Colonic mucosa (tissue), 4 donors: ENCODE data around the gene TMEM140. TPM values are rescaled to one million over a fixed set of nuclear protein-coding genes. Genes with fewer than 3 reads are reported as not detected.

Experiments
- DNase-seq: peaks from one replicate; pipeline ENCODE4 v3.0.0-alpha.2; 2020
- H3K27ac ChIP-seq: fragments of 200-600 bp; one replicate; pipeline ENCODE4 v1.8.0; 2021
- H3K27me3 ChIP-seq: fragments of 200-600 bp; one replicate; pipeline ENCODE4 v1.8.0; 2021
- H3K36me3 ChIP-seq: fragments of 200-600 bp; one replicate; pipeline ENCODE4 v1.8.0; 2021
- H3K4me1 ChIP-seq: fragments of 200-600 bp; one replicate; pipeline ENCODE4 v1.8.0; 2021; ENCODE audit warnings: mild to moderate bottlenecking
- H3K4me3 ChIP-seq: fragments of 200-600 bp; one replicate; pipeline ENCODE4 v1.8.0; 2021
- H3K9ac ChIP-seq, 2 donors: one replicate each; pipeline ENCODE4 v1.7.0; 2013; ENCODE audit warnings: control low read depth in 2 of 2, low read depth in 2 of 2, low read length in 2 of 2
- H3K9me3 ChIP-seq: fragments of 200-600 bp; one replicate; pipeline ENCODE4 v1.8.0; 2021
- CTCF ChIP-seq: fragments of 200-600 bp; IDR thresholded peaks from one replicate; pipeline ENCODE4 v1.8.0; 2022; ENCODE audit warnings: antibody characterized with exemption, mild to moderate bottlenecking
- intact Hi-C: fragments of 100-400 bp; cut with DNase I; formaldehyde crosslinking; loops from one replicate; pipeline ENCODE4 v1.14.1; 2022
- total RNA-seq, 2 donors: library from RNA; stranded (reverse); fragmentation: NEBNext Ultra II Directional in 1 of 2; extraction: Animal tissue kit (Norgen Biotek cat#: 25700) in 1 of 2; gene quantifications; one replicate each; pipeline ENCODE4 v1.2.1, GENCODE V29; 2021
- donor health status: healthy.
- donor health status: DM: no; HTN: no; CAD: no.
- donor health status: DM: no; HTN: no; CAD: no.

The TMEM140 gene
- total RNA-seq, 2 donors from 2014 or later = 3.8 to 11.9 TPM

GRCh38 chr7:135168001-135168400 lies 20.1 kb downstream of the TMEM140 start:
- intact Hi-C loops = no loop called here
- TF ChIP-seq CTCF = no peak
- H3K27ac ChIP-seq = no peak overlapping the region
- H3K36me3 ChIP-seq = no peaks in the 10 kb centered on the region
- no peak overlapping the region for H3K9ac ChIP-seq
- H3K27me3 ChIP-seq = no peaks in the 10 kb centered on the region
- peaks cover 6% of the 10 kb centered on the region for H3K4me1 ChIP-seq
- no peaks in the 10 kb centered on the region for H3K9me3 ChIP-seq
- no peak for DNase-seq
- no peak overlapping the region for H3K4me3 ChIP-seq

- Histone ChIP-seq H3K27ac (no peak overlapping the region), H3K27me3 (no peaks in the 10 kb centered on the region), H3K4me1 (peaks cover 6% of the 10 kb centered on the region), H3K9me3 (no peaks in the 10 kb centered on the region), H3K36me3 (no peaks in the 10 kb centered on the region), H3K4me3 (no peak overlapping the region), H3K9ac (peak overlapping the region; percentile 16 to 93)
- intact Hi-C loops = no loop called here
- no peak for TF ChIP-seq CTCF
- DNase-seq = no peak
Observed at GRCh38 chr7:135168489-135169140, 20.7 kb downstream of the TMEM140 start.

- peak overlapping the region; percentile 93 to 94 for H3K9ac ChIP-seq
- intact Hi-C loops = no loop called here
Observed at GRCh38 chr7:135169141-135169963, 21.5 kb downstream of the TMEM140 start.

GRCh38 chr7:135169964-135170273 lies 22.0 kb downstream of the TMEM140 start:
- peak overlapping the region; percentile 93 to 94 for H3K9ac ChIP-seq
- no peak for TF ChIP-seq CTCF
- intact Hi-C loops = loop anchor here (10.0 kb wide), 1 partner anchor 485 kb away; no protein-coding TSS in a partner anchor
- no peaks in the 10 kb centered on the region for H3K9me3 ChIP-seq
- H3K4me3 ChIP-seq = peak overlapping the region; percentile 86
- peaks cover 6% of the 10 kb centered on the region for H3K4me1 ChIP-seq
- no peaks in the 10 kb centered on the region for H3K27me3 ChIP-seq
- H3K27ac ChIP-seq = peak overlapping the region; percentile 100
- DNase-seq = no peak
- no peaks in the 10 kb centered on the region for H3K36me3 ChIP-seq

More at GRCh38 chr7:135169141-135169963, 21.5 kb downstream of the TMEM140 start:
- Histone ChIP-seq H3K36me3 (no peaks in the 10 kb centered on the region), H3K27me3 (no peaks in the 10 kb centered on the region), H3K4me1 (peaks cover 6% of the 10 kb centered on the region), H3K9me3 (no peaks in the 10 kb centered on the region), H3K4me3 (peak overlapping the region; percentile 86), H3K27ac (peak overlapping the region; percentile 100)
- DNase-seq = peak; percentile 50
- peak; percentile 32 for TF ChIP-seq CTCF

GRCh38 chr7:135170274-135170997 lies 22.6 kb downstream of the TMEM140 start, which contains the start of gene CYREN:
TSS of gene CYREN (minus strand) at chr7:135170707. CDS start at chr7:135168922, 1,785 bp downstream.
- intact Hi-C loops = loop anchor here (10.0 kb wide), 1 partner anchor 486 kb away; no protein-coding TSS in a partner anchor
- Histone ChIP-seq H3K9me3 (no peaks in the 10 kb centered on the region), H3K4me3 (peak within 1 kb of the TSS; percentile 86), H3K9ac (peak within 1 kb of the TSS; percentile 93 to 94), H3K27ac (peak within 1 kb of the TSS; percentile 100), H3K27me3 (no peaks in the 10 kb centered on the region), H3K4me1 (peaks cover 6% of the 10 kb centered on the region), H3K36me3 (no peaks in the 10 kb centered on the region)
- TF ChIP-seq CTCF = peak; percentile 64
- DNase-seq = peak; percentile 95
